Small intestine (tissue), 7 donors: ENCODE data around the gene PHTF1. TPM values are rescaled to one million over a fixed set of nuclear protein-coding genes. Genes with fewer than 3 reads are reported as not detected.
"Not testable (repeated sequence)": the region's sequence is repeated elsewhere in the genome, so short reads cannot be mapped to it uniquely, and the experiment has no call there.

Source experiments
- DNase-seq, 2 donors: peaks; one replicate each; pipeline versions ENCODE4 v3.0.0 to v3.0.0-alpha.2; 2013
- FAIRE-seq: peaks from 2 replicates; lab custom pipeline; 2012; peaks lifted over from hg19 to GRCh38; lab: Jason Lieb, UNC
- H3K27ac ChIP-seq, 3 donors: one replicate each; pipeline ENCODE4 v1.5.1; 2013; ENCODE audit warnings: low read length in 2 of 3, mild to moderate bottlenecking in 2 of 3, control low read depth in 1 of 3, inconsistent platforms in 1 of 3, low read depth in 1 of 3, moderate library complexity in 1 of 3
- H3K27me3 ChIP-seq, 3 donors: one replicate each; pipeline ENCODE4 v1.6.1; 2013; ENCODE audit warnings: low read length in 3 of 3, inconsistent platforms in 1 of 3; ENCODE audit not compliant: control insufficient read depth in 3 of 3, insufficient read depth in 3 of 3
- H3K36me3 ChIP-seq, 3 donors: one replicate each; pipeline ENCODE4 v1.6.1; 2013; ENCODE audit warnings: low read length in 3 of 3, inconsistent platforms in 1 of 3, low read depth in 1 of 3, mild to moderate bottlenecking in 1 of 3, moderate library complexity in 1 of 3; ENCODE audit not compliant: control insufficient read depth in 3 of 3, insufficient read depth in 2 of 3
- H3K4me1 ChIP-seq, 3 donors: one replicate each; pipeline ENCODE4 v1.6.1; 2013; ENCODE audit warnings: low read length in 2 of 3, inconsistent platforms in 1 of 3, low read depth in 1 of 3, mild to moderate bottlenecking in 1 of 3, moderate library complexity in 1 of 3; ENCODE audit not compliant: control insufficient read depth in 3 of 3, insufficient read depth in 2 of 3
- H3K4me3 ChIP-seq, 3 donors: one replicate each; pipeline ENCODE4 v1.5.1; 2013; ENCODE audit warnings: low read length in 3 of 3, control low read depth in 1 of 3, inconsistent platforms in 1 of 3, low read depth in 1 of 3, mild to moderate bottlenecking in 1 of 3, moderate library complexity in 1 of 3
- H3K9me3 ChIP-seq, 2 donors: one replicate each; pipeline ENCODE4 v1.6.1; 2013; ENCODE audit warnings: low read depth in 1 of 2, low read length in 1 of 2; ENCODE audit not compliant: control insufficient read depth in 2 of 2, insufficient read depth in 1 of 2
- WGBS, 3 donors: extraction: QIAGEN DNeasy Blood & Tissue Kit; methylation state at CpG; one replicate each; pipeline ENCODE4 v1.1.7; 2013; 5-methylcytosine and 5-hydroxymethylcytosine counted together
- polyA plus RNA-seq, 4 donors: library from polyadenylated mRNA; stranded (reverse) in 3 of 4; unstranded in 1 of 4; fragments of 200-250 nt in 3 of 4; fragments of 120-200 nt in 1 of 4; gene quantifications; one replicate each; pipeline versions ENCODE4 v1.2.1 to v1.2.3, GENCODE V29; 2013
- donor health status: healthy with polysubstance abuse.
- donor health status: control.
- donor health status: control.
- donor health status: Bipolar disorder and iron deficiency.
- donor health status: healthy.

Gene PHTF1
- polyA plus RNA-seq, 4 donors = 0.67 to 6.7 (median 3.9) TPM

DNA sequence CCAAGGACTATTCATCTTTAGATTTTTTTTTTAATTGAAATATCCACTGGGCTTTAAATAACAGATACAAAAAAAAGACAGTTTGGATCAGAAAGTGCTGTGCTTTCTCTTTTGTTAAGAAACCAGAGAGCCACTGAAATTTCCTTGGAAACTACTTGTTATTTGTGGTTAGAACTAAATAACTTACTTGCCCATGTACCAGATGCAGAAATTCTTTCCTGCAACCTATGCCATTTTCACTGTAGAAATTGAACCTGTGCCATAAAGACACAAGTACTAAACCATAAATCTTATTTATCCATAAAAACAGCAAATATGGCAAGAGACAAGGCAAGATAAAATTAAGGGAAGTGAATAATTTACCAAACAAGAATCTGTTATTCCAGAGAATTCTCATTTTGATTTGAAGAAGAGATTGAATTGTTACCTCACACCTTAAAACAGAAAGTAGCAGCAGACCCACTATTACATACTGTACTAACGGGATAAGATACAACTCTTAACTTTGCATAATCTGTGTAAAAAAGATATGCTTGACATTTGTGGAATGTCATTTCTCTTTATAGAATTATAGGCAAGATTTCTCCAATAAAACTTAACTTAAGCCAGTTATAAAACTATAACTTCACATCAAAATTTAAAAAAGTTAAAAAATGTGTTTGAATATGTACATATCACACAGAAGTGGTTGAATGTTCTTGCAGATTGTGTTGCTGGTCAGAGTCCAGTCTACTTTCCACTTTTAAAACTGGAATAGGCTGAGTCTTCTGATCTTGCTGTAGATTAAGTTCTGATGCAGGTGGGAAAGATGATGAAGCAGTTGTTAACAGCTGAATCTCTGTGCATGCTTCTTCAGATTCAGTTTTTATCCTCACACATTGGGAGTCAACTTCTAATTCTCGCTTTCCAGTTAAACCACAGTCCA lies 6.3 kb upstream of the PHTF1 start:
- Histone ChIP-seq H3K36me3 (peaks cover 0 to 18% (median 2%) of the 10 kb centered on the region in 3 donors), H3K27ac (no peak overlapping the region), H3K9me3 (no peaks in the 10 kb centered on the region), H3K27me3 (no peaks in the 10 kb centered on the region), H3K4me1 (peaks cover 0 to 5% (median 2%) of the 10 kb centered on the region in 3 donors), H3K4me3 (no peak overlapping the region)
- DNase-seq (no peak), FAIRE-seq (no peak)
- 85 to 94% (median 87%) methylated on average over 2 of the region's 2 CpGs for WGBS, 3 donors

DNA sequence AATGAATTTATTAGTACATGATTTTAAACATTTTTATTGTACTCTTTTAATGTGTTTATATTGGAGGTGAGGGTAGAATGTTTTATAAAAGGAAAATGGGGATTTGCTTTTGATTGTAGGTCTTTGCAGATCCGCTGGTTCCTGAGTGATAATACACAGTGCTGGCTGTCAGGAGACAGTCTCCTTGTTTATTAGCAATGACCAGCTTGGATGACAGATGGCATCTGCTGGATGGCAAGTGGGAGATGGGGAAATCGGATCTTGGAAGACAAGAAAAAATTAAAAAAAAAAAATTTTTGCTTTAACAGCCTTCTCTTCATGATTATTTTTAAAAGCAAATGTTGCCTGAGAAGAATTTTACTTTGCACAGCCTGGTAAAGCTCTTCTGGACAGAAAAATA lies 4.4 kb upstream of the PHTF1 start:
- Histone ChIP-seq H3K4me1 (peaks cover 0 to 5% (median 0%) of the 10 kb centered on the region in 3 donors), H3K36me3 (peaks cover 0 to 14% (median 2%) of the 10 kb centered on the region in 3 donors), H3K27me3 (no peaks in the 10 kb centered on the region), H3K4me3 (no peak overlapping the region), H3K9me3 (no peaks in the 10 kb centered on the region), H3K27ac (no peak overlapping the region)
- no peak for FAIRE-seq
- no peak for DNase-seq
- 91 to 100% (median 92%) methylated on average over 2 of the region's 2 CpGs for WGBS, 3 donors

DNA sequence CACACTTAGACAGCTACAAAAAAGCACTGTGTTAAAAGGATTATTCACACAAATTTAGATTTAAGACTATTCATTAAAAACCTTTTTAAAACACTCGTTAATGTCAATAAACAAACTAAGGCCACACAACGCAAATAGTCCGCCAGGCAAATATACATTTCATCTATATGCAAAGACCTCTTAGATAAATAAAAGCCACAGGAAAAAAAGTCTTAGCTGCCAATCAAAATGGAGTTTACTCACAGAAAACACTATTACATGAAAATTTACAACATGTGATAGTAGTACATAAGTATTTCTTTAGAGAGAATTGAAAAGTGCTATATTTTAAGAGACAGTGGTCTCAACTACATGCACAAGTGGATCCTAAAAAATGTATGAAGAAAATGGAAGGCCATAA lies 2.7 kb upstream of the PHTF1 start:
- FAIRE-seq (no peak), DNase-seq (no peak)
- no peak overlapping the region for H3K4me3 ChIP-seq
- no peak overlapping the region for H3K27ac ChIP-seq
- peaks cover 0 to 5% (median 0%) of the 10 kb centered on the region in 3 donors for H3K36me3 ChIP-seq
- H3K9me3 ChIP-seq = no peaks in the 10 kb centered on the region
- peaks cover 0 to 8% (median 2%) of the 10 kb centered on the region in 3 donors for H3K4me1 ChIP-seq
- 87 to 90% (median 90%) methylated on average over 3 of the region's 3 CpGs for WGBS, 3 donors
- no peaks in the 10 kb centered on the region for H3K27me3 ChIP-seq

DNA sequence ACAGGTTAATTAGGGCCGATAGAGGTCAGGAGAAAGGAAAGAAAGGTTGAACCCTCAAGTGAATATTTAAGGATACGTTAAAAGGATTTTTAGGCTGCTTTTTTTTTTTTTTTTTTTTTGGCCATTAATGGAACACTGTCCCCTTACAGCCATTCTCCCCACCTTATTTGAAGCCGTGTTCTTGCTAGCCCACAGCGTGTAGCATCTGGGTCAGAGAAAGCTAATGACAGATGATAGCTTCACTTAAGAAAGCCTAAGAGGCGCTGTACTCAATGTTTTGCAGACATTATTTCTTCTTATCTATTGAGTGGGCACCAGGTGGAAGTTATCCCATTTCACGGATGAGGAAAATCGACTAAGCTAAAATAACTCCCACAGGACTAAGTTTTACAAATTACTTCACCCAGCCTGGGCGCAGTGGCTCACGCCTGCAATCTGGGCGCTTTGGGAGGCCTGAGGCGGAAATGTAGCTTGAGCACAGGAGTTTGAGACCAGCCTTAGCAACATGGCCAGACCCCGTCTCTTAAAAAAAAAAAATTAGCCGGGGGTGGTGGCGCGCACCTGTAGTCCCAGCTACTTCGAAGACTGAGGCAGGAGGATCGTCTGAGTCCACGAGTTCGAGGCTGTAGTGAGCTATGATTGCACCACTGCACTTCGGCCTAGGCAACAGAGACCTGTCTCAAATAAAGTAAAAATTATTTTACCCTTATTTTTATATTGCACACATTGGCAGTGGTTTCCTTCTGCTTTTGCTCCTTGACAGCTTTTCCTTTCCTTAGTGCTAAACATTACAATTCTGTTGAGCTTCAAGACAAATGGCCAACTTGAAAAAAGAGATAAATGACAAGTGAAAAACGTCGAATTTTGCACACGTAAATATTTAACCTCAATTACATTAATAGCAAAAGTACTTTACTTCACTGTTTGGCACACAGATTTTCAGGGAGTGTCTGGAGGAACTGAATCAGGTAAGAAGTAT lies 1.1 kb upstream of the PHTF1 start:
- DNase-seq (no peak), FAIRE-seq (no peak)
- Histone ChIP-seq H3K4me1 (peaks cover 0 to 6% (median 2%) of the 10 kb centered on the region in 3 donors), H3K27ac (peak overlapping the region; percentile 82 to 99 (median 92)), H3K36me3 (no peaks in the 10 kb centered on the region), H3K9me3 (no peaks in the 10 kb centered on the region), H3K4me3 (peak overlapping the region in 2 of 3 donors; percentile 89 to 92), H3K27me3 (no peaks in the 10 kb centered on the region)
- WGBS, 3 donors = 69 to 74% (median 72%) methylated on average over 23 of the region's 23 CpGs

DNA sequence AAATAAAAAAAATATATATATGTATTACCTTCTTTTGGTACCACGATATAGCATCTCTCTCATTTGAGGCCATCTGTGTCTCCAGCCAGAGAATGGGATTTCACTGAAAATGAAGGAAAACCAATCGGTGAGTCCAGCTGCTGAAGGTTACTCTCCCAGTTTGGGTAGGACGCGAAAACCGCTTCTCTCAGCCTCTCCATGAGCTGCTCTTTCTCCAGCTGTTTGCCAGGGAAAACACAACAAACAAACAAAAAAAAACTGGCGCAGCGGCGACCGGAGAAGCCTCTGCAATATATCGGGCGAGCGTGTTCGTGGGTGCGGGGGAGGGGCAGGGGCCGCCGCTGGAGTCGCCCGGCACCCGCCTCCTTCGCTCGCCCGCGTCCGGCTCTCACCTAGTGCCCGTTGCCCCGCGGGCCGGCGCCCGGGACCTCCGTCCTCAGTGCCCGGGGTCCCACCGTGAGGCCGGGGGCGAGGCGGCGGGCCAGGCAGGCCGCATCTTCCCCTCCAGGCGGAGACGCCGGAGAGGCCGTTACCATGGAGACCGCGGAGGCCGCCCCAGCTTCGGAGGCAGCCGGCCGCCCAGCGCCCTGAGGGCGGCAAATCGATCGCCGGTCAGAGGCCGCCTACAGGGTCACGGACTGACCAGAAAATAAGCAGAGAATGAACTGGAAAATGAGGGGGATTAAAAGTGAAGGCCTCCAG lies 504 bp downstream of the PHTF1 start:
- Histone ChIP-seq H3K36me3 (peaks cover 0 to 4% (median 3%) of the 10 kb centered on the region in 3 donors), H3K9me3 (no peaks in the 10 kb centered on the region), H3K4me3 (peak overlapping the region; percentile 89 to 96 (median 92)), H3K4me1 (peaks cover 0 to 2% (median 2%) of the 10 kb centered on the region in 3 donors), H3K27ac (peak overlapping the region; percentile 82 to 99 (median 92)), H3K27me3 (no peaks in the 10 kb centered on the region)
- DNase-seq (peak; percentile 53 to 84), FAIRE-seq (no peak)
- WGBS, 3 donors = 0% methylated on average over 53 to 55 of the region's 55 CpGs

DNA sequence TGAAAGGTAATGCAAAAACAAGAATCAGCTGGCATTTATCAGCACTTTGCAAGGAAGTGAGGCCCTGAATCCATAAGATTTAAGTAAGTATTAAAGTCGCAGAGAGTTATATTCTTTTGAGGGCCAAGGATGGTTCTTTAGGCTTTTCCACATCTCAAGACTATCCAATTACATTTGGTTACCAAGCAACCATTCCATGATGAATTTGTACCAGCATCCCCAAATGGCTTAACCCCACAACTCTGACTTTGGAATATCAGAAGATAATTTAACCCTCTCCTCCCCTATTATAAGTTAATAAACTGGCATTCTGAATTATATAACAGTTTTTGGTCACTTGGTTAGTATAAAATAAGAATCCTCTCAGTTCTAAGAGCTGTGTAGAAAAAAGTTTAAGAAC lies 2.8 kb downstream of the PHTF1 start:
- DNase-seq = no peak
- Histone ChIP-seq H3K27ac (no peak overlapping the region), H3K9me3 (no peaks in the 10 kb centered on the region), H3K4me3 (no peak overlapping the region), H3K4me1 (peaks cover 0 to 2% (median 2%) of the 10 kb centered on the region in 3 donors), H3K27me3 (no peaks in the 10 kb centered on the region), H3K36me3 (peaks cover 0 to 7% (median 4%) of the 10 kb centered on the region in 3 donors)
- WGBS, 3 donors = 87 to 96% (median 89%) methylated on average over 1 of the region's 1 CpG
- FAIRE-seq = no peak

DNA sequence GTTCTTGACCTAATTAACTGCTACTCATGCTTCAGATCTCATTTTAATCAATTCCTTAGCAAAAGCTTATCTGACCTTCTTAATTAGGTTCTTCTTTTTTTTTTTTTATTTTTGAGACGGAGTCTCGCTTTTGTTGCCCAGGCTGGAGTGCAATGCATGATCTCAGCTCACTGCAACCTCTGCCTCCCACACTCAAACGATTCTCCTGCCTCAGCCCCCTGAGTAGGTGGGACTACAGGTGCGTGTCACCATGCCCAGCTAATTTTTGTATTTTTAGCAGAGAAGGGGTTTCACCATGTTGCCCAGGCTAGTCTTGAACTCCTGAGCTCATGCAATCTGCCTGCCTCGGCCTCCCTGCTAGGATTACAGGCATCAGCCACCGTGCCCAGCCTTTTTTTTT lies 6.0 kb downstream of the PHTF1 start:
- not testable (repeated sequence) for H3K27me3 ChIP-seq, DNase-seq, FAIRE-seq, H3K4me1 ChIP-seq, H3K36me3 ChIP-seq, H3K4me3 ChIP-seq, H3K27ac ChIP-seq, H3K9me3 ChIP-seq
- WGBS, 3 donors = 89 to 91% (median 90%) methylated on average over 6 of the region's 6 CpGs
